ENCODE measurements around the gene CHRNA9. TPM values are rescaled to one million over a fixed set of nuclear protein-coding genes. Genes with fewer than 3 reads are reported as not detected.
"Not testable (repeated sequence)": the region's sequence is repeated elsewhere in the genome, so short reads cannot be mapped to it uniquely, and the experiment has no call there.

Gene CHRNA9
- total RNA-seq, 1 donor from 2014 or later: not detected

DNA sequence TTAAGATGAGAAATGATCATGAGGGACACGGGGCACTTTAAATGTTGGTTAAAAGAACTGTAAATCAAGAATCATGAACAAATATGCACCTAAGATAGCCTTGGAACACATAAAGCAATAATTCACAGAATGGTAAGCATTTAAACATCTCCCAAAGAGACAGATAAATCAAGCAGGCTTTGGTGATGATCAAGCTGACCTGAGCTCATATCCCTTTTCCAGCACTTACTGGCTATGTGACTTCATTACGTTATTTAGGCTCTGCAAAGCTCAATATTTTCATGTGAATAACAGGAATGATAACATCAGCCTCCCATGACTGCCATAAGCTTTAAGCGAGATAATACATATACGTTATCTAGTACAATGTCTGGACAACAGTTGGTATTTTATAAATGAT lies 54.9 kb downstream of the CHRNA9 start:
- ATAC-seq: no peak

DNA sequence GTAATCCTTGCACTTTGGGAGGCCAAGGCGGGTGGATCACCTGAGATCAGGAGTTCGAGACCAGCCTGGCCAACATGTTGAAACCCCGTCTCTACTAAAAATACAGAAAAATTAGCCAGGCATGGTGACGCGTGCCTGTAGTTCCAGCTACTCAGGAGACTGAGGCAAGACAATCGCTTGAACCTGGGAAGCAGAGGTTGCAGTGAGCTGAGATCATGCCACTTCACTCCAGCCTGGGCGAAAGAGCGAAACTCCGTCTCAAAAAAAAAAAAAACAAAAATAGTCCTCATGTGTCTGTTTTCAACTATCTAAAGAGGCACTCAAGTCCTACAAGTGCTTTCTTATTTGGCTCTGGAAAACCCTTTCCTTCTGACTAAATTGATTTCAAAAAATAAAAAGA lies 57.1 kb downstream of the CHRNA9 start:
- not testable (repeated sequence) for ATAC-seq

DNA sequence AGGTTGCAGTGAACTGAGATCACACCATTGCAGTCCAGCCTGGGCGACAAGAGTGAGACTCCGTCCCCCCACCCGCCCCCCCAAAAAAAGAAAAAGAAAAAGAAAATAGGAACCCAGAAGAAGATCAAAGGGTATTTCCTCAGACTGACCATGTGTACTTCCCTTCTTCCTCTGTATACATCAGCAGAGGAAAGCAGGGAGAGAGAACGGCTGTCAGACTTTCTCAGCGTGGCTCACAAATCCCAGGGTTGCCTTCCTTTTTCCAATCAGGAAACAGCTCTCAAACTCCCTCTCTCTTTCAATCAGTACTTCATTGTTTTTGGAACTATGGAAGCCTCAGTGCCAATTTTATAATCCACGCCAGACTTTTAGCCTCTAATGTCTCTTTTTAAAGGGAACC lies 59.1 kb downstream of the CHRNA9 start:
- no peak for ATAC-seq

DNA sequence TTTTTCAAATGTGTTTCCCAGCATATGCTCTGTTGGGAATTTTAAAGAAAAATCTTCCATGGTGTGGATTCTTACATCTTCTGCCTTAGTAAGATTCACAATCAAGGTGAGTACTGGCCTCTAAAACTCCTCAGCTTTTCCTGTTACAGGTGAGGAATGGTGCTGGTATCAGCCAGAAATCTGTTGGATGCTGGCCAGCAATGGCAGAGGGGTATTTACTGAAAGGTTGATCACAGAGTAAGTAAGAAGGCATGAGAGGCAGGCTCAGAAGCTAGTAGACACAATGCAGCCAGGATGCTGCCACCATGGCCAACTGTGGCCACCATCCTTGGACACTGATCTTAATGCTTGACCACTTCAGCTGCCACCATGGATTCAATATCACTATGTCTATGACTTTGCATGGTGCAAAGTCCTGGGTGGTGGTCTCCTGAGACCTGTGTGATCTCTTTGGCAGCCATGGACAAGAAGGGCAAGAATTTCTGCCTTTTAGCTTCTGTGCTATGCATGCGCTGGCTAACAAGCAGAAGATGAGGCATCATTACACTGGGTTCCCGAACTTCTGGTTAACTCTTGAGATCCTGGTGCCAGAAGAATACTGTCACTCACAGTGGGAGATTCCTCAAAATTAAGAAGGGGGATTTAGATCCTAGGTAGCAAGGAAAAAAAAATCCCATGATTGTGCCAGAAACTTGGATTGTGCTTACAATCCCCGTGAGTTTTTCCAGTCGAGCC lies 60.2 kb downstream of the CHRNA9 start:
- ATAC-seq: peak; percentile 63

DNA sequence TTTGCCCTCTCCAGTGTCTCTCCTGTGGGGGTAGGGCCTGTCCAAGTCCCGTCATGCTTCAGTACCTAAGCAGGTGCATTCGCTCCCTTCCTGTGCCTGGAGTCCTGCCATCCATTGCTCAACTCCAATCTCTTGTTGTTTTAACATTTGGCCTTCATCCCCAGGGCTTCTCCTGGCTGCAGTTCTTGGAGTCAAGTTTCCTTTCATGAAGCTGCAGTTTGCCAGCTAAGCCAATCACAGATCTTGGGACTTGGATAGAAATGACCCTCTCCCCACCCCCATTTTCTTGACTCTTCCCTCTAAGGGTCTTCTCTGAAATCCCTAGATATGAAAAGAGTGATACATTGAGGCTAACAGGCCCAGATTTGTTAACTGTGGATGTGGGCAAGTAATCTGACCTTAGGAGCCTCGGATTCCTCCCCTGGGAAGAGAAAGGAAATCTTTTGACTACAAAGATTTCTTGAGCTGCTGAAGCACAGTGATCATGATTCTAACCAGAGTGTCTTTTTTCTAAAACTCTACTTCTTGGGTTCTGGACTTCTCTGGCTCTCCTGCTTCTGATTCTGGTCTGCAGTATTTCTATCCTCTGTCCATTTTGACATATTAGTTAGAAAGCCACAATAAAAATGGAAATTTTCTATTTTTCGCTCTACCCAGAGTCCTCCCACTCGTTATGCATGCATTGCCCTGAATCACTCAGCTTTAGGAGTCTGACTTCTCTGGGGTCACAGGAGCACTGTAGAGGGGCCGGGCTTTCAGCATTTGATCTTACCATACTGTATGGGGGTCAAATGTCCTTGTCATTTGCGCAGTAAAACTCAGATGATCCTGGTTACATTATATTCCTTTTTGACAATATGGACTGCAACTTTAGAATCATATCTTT lies 61.0 kb downstream of the CHRNA9 start:
- ATAC-seq: peak; percentile 80

DNA sequence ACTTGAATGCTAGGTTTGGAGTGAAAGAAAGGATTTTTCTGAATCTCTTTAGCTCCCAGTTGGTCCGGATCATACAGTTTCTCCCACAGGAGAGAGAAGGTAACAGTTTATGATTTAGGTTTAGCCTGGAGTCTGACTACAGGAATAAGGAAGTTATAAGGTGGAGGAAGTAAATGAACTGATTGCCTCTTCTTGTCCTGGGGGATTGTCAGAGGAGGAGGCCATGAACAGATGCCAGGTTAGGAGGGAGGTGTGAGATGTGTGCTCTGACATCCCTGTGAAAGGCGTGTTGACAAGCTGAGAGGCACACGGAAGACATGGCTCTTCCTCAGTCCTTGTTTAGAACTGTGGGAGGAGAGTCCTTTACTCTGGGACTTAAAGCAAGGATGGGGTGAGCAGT lies 64.4 kb downstream of the CHRNA9 start:
- ATAC-seq: no peak

DNA sequence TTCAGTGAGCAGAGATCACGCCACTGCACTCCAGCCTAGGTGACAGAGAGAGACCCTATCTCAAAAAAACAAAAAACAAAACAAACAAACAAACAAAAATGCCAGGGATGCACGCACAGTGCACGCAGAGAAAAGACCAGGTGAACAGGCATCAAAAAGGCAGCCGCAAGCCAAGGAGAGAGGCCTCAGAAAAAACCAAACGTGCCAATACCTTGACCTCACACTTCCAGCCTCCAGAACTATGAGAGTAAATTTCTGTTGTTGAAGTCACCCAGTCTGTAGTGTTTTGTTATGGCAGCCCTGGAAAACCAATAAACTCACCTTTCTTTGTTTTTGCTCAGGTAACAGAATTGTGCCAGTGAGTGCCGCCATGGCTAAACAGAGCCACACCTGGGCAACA lies 66.0 kb downstream of the CHRNA9 start:
- ATAC-seq: no peak

DNA sequence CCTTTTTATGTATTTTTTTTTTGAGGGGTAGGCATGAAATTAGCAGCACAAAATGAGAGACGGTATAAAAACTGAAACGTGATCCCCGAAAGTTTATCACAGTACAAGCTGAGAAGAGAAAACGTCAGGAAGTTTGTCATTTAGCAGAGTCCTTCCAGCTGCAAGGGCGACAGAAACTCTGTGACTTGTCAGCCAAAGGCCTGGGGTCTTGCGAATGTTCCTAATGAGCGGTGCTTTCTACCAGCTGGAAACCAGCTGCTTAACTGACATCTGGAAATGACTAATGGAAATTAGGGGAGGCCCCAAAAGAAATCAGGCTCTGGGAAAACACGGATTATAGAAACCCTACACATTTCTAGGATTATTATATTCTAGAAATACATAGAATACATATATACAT lies 66.5 kb downstream of the CHRNA9 start:
- ATAC-seq: no peak

DNA sequence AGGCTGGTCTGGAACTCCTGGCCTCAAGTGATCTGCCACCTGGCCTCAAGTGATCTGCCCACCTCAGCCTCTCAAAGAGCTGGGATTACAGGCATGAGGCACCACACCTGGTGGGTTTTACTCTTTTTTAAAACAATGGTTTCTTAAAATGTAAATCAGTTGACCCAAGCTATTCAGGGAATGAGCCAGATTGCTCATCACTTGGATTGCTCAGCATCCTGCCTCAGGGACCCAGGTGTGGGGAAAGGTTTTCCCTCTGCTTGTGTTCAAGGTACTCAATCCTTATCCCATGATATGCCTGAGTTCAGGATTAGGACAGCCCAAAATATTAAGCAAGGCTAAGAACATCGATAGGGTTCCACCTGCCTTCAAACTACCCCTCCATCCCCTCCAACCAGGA lies 67.4 kb downstream of the CHRNA9 start:
- ATAC-seq: no peak

DNA sequence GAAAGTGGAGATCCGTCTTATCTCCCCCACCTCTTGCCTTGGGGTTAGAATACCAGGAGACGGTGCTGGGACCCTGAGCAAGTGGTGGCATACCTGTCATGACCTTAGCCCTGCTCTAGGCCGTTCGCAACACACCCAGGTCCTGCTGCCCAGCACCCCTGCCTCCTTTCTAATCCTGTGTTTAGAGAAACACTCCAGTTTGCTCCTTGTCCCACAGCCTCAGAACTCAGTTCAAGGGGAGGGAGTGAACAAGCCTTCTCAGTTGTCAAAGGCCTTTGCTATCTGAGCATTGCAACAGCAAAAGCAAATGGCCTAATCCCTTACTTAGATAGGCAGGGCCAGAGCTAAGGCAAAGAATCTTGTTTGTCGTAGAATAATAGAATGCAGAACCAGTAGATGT lies 67.9 kb downstream of the CHRNA9 start:
- ATAC-seq: peak; percentile 48

Other genes starting within 250 kb of the CHRNA9 start
- gene RHOH, start 138.3 kb upstream of the CHRNA9 start, total RNA-seq: 1.2 TPM